CD14-positive monocyte (primary cell): ENCODE measurements around the gene BEGAIN. TPM values are rescaled to one million over a fixed set of nuclear protein-coding genes. Genes with fewer than 3 reads are reported as not detected.

Source experiments
- DNase-seq, 3 donors: peaks; one replicate each; pipeline ENCODE4 v3.0.0-alpha.2; 2011 to 2022
- H2AFZ ChIP-seq: 2 replicates; pipeline ENCODE4 v1.6.0; 2012; ENCODE audit warnings: mild to moderate bottlenecking, low read depth, low read length, inconsistent platforms; ENCODE audit not compliant: insufficient read depth, poor library complexity, severe bottlenecking
- H3K27ac ChIP-seq, 2 donors: 1 replicate in 1 of 2; 2 replicates in 1 of 2; pipeline ENCODE4 v1.5.1; 2012 to 2013; ENCODE audit warnings: low read length in 2 of 2, control low read depth in 1 of 2, inconsistent platforms in 1 of 2, low read depth in 1 of 2, mild to moderate bottlenecking in 1 of 2
- H3K27me3 ChIP-seq, 2 donors: one replicate each; pipeline versions ENCODE4 v1.6.0 to v1.6.1; 2011 to 2013; ENCODE audit warnings: low read length in 2 of 2; ENCODE audit not compliant: control insufficient read depth in 2 of 2, insufficient read depth in 2 of 2
- H3K36me3 ChIP-seq, 2 donors: replicated peaks in 1 of 2; 1 replicate in 1 of 2; 2 replicates in 1 of 2; pipeline versions ENCODE4 v1.5.1 to v1.6.1; 2012 to 2013; ENCODE audit warnings: low read length in 2 of 2, control low read depth in 1 of 2, inconsistent platforms in 1 of 2, mild to moderate bottlenecking in 1 of 2; ENCODE audit not compliant: insufficient read depth in 2 of 2, control insufficient read depth in 1 of 2
- H3K4me1 ChIP-seq, 2 donors: 1 replicate in 1 of 2; 2 replicates in 1 of 2; pipeline versions ENCODE4 v1.5.1 to v1.6.1; 2012 to 2013; ENCODE audit warnings: low read length in 2 of 2, control low read depth in 1 of 2, inconsistent platforms in 1 of 2, mild to moderate bottlenecking in 1 of 2, moderate library complexity in 1 of 2; ENCODE audit not compliant: insufficient read depth in 2 of 2, control insufficient read depth in 1 of 2
- H3K4me2 ChIP-seq: replicated peaks from 2 replicates; pipeline ENCODE3; 2012; ENCODE audit warnings: low read length, moderate library complexity, mild to moderate bottlenecking; ENCODE audit not compliant: poor library complexity, severe bottlenecking; ENCODE audit errors: extremely low read depth
- H3K4me3 ChIP-seq, 3 experiments: fragments of 200-600 bp in 1 of 3; sonication (generic) in 1 of 3; replicated peaks in 1 of 3; 1 replicate in 2 of 3; 2 replicates in 1 of 3; pipeline ENCODE4 v1.5.1; 2011 to 2013; ENCODE audit warnings: low read length in 3 of 3, mild to moderate bottlenecking in 3 of 3, control low read depth in 2 of 3, low read depth in 2 of 3, inconsistent platforms in 1 of 3, moderate library complexity in 1 of 3
- H3K79me2 ChIP-seq: 2 replicates; pipeline ENCODE4 v1.6.0; 2012; ENCODE audit warnings: mild to moderate bottlenecking, control low read depth, inconsistent platforms, low read length, moderate library complexity; ENCODE audit not compliant: insufficient read depth
- H3K9ac ChIP-seq: 2 replicates; pipeline ENCODE4 v1.6.0; 2017; ENCODE audit warnings: low read length, mild to moderate bottlenecking; ENCODE audit not compliant: insufficient read depth, poor library complexity, severe bottlenecking
- H3K9me3 ChIP-seq, 2 donors: replicated peaks in 1 of 2; 1 replicate in 1 of 2; 2 replicates in 1 of 2; pipeline versions ENCODE4 v1.5.1 to v1.6.1; 2012 to 2013; ENCODE audit warnings: low read length in 2 of 2, control low read depth in 1 of 2; ENCODE audit not compliant: control insufficient read depth in 1 of 2, insufficient read depth in 1 of 2
- H4K20me1 ChIP-seq: 2 replicates; pipeline ENCODE4 v1.6.0; 2012; ENCODE audit warnings: mild to moderate bottlenecking, low read length, control low read depth, moderate library complexity; ENCODE audit not compliant: insufficient read depth
- H3K27ac Mint-ChIP-seq, 7 donors: one replicate each; pipeline ENCODE4 v1.8.0; 2020; ENCODE audit warnings: mild to moderate bottlenecking in 7 of 7, mixed read lengths in 7 of 7, moderate library complexity in 6 of 7, inconsistent platforms in 2 of 7
- H3K27me3 Mint-ChIP-seq, 3 donors: one replicate each; pipeline ENCODE4 v1.8.0; 2021 to 2022; ENCODE audit warnings: low read depth in 3 of 3, mild to moderate bottlenecking in 3 of 3, mixed read lengths in 3 of 3, moderate library complexity in 3 of 3, inconsistent platforms in 1 of 3
- H3K36me3 Mint-ChIP-seq, 2 donors: one replicate each; pipeline ENCODE4 v1.8.0; 2020; ENCODE audit warnings: mixed read lengths in 2 of 2, inconsistent platforms in 1 of 2, mild to moderate bottlenecking in 1 of 2
- H3K4me1 Mint-ChIP-seq: one replicate; pipeline ENCODE4 v1.8.0; 2020; ENCODE audit warnings: mild to moderate bottlenecking, mixed read lengths
- H3K4me3 Mint-ChIP-seq, 2 donors: one replicate each; pipeline ENCODE4 v1.8.0; 2020; ENCODE audit warnings: mild to moderate bottlenecking in 2 of 2, mixed read lengths in 2 of 2, moderate library complexity in 1 of 2
- H3K9me3 Mint-ChIP-seq, 7 donors: one replicate each; pipeline ENCODE4 v1.8.0; 2020 to 2022; ENCODE audit warnings: mixed read lengths in 7 of 7, mild to moderate bottlenecking in 6 of 7, moderate library complexity in 6 of 7, inconsistent platforms in 2 of 7
- WGBS: methylation state at CpG from one replicate; pipeline ENCODE4 v1.1.5; 2013; ENCODE audit warnings: missing lambda C conversion rate; ENCODE audit not compliant: insufficient coverage; 5-methylcytosine and 5-hydroxymethylcytosine counted together
- intact Hi-C, 2 donors: fragments of 100-400 bp; cut with micrococcal nuclease; formaldehyde crosslinking; loops; one replicate each; pipeline versions ENCODE4 v1.15.0 to v1.15.1; 2023
- polyA plus RNA-seq, 3 donors: library from polyadenylated mRNA; depleted of rRNA in 1 of 3; unstranded in 2 of 3; stranded (reverse) in 1 of 3; fragments of 300-500 nt in 2 of 3; fragments of >200 nt in 1 of 3; fragmentation: Illumina TruSeq in 2 of 3; gene quantifications; 1 replicate in 2 of 3; 2 replicates in 1 of 3; pipeline ENCODE4 v1.2.3, GENCODE V29; 2012 to 2021
- TF ChIP-seq, protein P1 (sequence below): fragments of 200-600 bp; IDR thresholded peaks from one replicate; pipeline ENCODE4 v1.8.0; 2022; ENCODE audit warnings: antibody characterized with exemption, mild to moderate bottlenecking

The BEGAIN gene
- polyA plus RNA-seq, 3 donors, result 0.25 to 0.45 TPM; not detected in 1

DNA sequence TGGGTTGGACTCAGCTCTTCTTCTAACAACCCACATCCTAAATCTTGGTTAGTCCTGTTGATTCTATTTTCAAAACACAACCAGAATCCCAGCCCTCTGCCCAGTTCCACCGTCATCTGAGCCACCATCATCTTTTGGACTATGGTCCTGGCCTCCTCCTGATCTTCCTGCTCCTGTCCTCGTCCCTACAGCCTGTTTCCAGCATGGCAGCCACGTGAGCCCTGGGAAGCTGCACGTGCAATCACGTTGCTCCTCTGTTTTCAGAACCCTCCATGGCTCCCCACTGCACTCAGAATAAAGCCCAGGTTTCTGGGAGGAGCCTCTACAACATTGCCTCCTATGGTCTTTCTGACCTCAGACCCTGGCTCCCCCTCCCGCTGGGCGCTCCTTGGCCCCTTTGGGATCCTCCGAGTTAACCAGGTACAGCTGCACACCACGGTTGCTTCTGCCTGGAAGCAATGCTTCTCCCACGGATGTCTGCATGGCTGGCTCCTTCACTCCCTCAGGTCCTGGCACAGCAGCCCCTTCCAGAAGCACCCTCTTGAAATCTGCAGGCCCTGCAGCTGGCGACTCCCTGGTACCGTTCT, 44.5 kb downstream of the BEGAIN start:
- Histone ChIP-seq H3K4me1 (peaks cover 17 to 19% of the 10 kb centered on the region in 2 donors), H3K9me3 (no peaks in the 10 kb centered on the region), H3K4me2 (no peak overlapping the region), H4K20me1 (no peaks in the 10 kb centered on the region), H3K36me3 (no peaks in the 10 kb centered on the region), H3K27me3 (no peaks in the 10 kb centered on the region), H2AFZ (no peak overlapping the region), H3K27ac (no peak overlapping the region), H3K9ac (no peak overlapping the region), H3K4me3 (no peak overlapping the region), H3K79me2 (no peaks in the 10 kb centered on the region)
- H3K4me1 Mint-ChIP-seq, result peaks cover 21% of the 10 kb centered on the region
- H3K9me3 Mint-ChIP-seq, result peaks cover 0 to 3% (median 0%) of the 10 kb centered on the region in 7 donors
- peak overlapping the region in 1 of 7 donors; percentile 68 for H3K27ac Mint-ChIP-seq
- H3K4me3 Mint-ChIP-seq, result no peak overlapping the region
- H3K36me3 Mint-ChIP-seq, result no peaks in the 10 kb centered on the region
- intact Hi-C loops, result loop anchor here (10.0 kb wide), 1 partner anchor 158 kb away; no protein-coding TSS in a partner anchor
- WGBS, result 93% methylated on average over 12 of the region's 12 CpGs
- TF ChIP-seq, protein P1, sequence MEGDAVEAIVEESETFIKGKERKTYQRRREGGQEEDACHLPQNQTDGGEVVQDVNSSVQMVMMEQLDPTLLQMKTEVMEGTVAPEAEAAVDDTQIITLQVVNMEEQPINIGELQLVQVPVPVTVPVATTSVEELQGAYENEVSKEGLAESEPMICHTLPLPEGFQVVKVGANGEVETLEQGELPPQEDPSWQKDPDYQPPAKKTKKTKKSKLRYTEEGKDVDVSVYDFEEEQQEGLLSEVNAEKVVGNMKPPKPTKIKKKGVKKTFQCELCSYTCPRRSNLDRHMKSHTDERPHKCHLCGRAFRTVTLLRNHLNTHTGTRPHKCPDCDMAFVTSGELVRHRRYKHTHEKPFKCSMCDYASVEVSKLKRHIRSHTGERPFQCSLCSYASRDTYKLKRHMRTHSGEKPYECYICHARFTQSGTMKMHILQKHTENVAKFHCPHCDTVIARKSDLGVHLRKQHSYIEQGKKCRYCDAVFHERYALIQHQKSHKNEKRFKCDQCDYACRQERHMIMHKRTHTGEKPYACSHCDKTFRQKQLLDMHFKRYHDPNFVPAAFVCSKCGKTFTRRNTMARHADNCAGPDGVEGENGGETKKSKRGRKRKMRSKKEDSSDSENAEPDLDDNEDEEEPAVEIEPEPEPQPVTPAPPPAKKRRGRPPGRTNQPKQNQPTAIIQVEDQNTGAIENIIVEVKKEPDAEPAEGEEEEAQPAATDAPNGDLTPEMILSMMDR, result no peak
- DNase-seq, result no peak
- H3K27me3 Mint-ChIP-seq, result peaks cover 4 to 13% (median 4%) of the 10 kb centered on the region in 3 donors

DNA sequence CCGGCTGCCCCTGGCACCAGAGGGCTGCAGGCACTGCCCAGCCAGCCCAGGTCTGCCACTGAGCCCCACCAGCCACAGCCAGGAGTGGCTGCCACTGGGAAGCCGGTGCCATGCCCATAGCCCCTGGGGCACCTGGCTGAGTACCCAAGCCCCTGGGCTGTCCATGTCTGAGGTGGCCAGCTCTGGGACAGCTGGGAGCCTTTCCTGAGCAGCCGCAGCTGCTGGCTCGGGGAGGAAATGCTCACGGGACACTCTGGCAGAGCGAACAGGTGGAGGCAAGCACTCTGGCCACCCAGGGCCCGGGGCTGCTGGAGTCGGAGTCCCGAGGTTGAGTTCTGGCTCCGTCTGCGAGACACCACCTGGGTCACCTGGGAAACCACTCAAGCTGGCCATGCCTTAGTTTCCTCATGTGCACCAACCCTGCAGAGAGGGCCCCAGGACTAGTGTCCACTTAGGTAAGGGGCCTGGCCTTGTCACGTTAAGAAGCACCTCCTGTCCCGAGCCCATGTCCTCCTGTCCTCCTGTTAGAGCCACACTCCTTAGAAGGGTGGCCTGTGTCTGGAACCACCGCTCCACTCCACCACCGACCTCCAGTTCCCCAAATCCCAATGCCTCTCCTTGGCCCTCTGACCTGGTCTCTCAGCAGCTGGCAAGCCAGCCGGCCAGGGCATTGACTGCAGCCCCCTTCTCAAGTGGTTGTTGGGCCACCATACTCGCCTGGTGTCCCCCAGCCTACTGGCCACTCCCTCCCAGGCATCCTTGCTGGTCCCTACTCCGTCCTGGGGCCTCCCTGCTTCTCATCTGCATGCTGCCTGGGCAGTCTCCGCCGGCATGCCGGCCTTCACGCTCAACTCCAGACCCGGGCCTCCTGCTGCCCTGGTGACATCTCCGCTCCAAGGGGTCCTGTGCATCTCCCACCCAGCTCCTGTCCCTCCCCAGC, 45.3 kb downstream of the BEGAIN start:
- no peaks in the 10 kb centered on the region for H3K36me3 Mint-ChIP-seq
- Histone ChIP-seq H3K36me3 (no peaks in the 10 kb centered on the region), H2AFZ (no peak overlapping the region), H3K4me2 (no peak overlapping the region), H3K4me1 (peaks cover 9 to 11% of the 10 kb centered on the region in 2 donors), H3K9ac (no peak overlapping the region), H3K27ac (no peak overlapping the region), H3K79me2 (no peaks in the 10 kb centered on the region), H4K20me1 (no peaks in the 10 kb centered on the region), H3K9me3 (no peaks in the 10 kb centered on the region), H3K4me3 (no peak overlapping the region), H3K27me3 (no peaks in the 10 kb centered on the region)
- H3K9me3 Mint-ChIP-seq, result peaks cover 0 to 5% (median 0%) of the 10 kb centered on the region in 7 donors
- TF ChIP-seq, protein P1, result no peak
- H3K4me3 Mint-ChIP-seq, result no peak overlapping the region
- peaks cover 13% of the 10 kb centered on the region for H3K4me1 Mint-ChIP-seq
- H3K27me3 Mint-ChIP-seq, result peaks cover 2 to 14% (median 4%) of the 10 kb centered on the region in 3 donors
- intact Hi-C loops, result loop anchor here (10.0 kb wide), 1 partner anchor 157 kb away; no protein-coding TSS in a partner anchor
- H3K27ac Mint-ChIP-seq, result no peak overlapping the region
- no peak for DNase-seq
- WGBS, result 94% methylated on average over 24 of the region's 24 CpGs
